Activated CD8-positive, alpha-beta memory T cell treated with anti-CD3 and anti-CD28 coated beads for 4 hours (primary cell): ENCODE data around the gene FAF1.

ENCODE experiments used
- DNase-seq, 2 donors: peaks; one replicate each; pipeline ENCODE4 v3.0.0-alpha.2; 2020; ENCODE audit warnings: low read depth in 2 of 2

FAF1 gene

DNA sequence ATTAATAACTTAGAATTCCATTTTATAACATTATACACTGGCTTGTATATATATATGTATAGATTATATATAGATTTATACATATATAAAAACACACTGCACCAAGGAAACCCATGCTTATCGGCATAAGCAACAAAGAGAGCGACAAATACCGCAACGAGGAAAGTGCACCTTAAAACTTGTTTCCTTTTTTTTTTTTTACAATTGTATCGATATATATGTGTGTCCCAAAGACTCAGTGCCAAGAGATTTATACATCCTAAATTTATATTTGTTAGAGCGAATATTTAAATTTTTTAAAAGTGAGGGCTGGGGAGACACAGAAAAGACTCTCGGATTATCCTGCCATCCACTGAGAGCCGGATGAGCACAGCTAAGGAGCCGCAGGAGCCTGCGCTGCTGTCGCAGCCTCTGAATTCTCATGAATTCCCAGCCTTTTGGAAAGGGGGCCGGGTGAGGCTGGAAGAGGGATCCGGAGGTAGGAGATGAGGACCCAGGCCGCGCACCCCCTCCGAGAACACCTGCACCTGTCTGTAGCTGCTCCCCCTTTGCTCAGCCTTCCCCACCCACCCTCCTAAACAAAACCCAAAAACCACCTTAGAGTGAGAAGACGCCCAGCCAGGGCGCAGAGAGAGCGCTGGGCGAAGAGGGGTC is 542.0 kb downstream of the FAF1 start:
- DNase-seq = no peak

DNA sequence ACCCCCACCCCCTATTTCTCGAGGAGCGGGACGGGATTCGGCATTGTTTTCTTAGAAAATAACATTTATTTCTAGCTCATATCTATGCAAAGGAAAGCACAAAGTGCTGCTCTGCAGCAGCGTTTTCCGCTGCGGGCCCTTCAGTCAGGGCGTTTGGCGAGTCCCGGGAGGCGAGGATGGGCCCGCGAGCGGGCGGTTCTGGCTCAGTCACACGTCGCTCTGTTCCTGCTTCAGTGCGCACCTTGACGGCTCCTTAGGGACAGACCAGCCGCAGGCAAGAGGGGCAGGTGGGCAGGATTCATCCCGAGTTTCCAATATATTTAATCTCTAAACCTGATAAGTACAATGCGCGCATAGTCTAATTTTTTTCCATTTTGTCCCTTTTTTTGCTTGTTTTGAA is 542.6 kb downstream of the FAF1 start:
- no peak for DNase-seq

DNA sequence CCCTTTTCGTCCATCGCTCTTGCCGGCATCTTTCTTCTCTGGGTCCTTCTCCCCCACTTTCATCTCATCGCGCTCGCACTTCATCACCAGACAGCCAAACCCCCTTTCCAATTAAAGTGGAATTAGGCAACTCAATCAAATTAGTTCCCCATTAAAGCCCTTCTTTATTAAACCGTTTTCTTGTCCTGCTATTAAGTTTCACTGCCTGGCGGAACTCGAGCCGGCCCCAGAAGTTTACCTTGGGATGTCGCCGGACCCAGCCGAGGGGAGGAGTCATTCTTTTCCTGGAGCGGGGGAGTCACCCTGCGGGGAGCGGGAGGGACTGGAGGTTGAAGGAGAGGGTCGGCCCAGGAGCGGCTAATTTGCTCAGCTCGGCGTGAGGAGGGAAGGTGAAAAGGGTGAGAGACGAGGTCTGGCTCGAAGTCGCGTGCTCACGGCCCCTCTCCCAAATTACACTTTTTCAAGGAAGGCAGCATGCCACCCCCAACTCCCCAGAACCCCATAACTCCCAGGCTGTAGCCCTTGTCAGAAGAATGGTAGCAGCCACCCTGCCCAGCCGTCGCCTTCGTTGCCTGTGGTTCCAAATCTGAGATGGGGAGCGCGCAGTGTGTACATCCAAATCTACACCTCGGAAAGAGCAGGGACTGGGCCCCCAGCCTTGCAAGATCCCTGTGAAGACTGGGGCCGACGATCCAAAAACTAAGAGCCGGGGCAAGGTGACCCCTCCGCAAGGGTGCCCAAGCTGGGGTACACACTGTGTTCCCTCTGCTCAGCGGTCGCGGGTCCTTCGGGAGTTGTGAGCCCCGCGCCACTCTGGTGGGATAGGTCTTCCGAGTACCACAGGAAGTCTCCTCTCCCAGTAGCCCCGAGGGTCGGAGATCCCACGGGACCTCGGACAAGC is 543.3 kb downstream of the FAF1 start:
- DNase-seq = no peak

DNA sequence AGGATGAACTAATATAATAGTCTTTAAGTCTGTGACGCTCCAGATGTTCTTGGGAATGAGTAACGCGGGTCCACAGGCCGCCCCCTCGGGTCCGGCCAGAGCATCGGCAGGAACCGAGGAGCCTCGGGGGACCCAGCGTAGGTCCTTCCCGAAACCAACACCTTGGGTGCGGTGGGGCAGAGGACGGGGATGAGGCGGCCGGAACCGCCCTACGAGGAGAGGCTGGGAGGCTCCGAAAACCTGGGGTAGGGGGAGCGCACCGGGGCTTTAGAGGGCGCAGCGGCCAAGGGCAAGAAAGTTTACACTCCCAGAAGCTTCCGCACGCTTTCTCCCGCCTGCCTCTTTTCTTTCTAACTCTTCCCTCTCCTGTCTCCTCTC is 543.9 kb downstream of the FAF1 start:
- DNase-seq = no peak

DNA sequence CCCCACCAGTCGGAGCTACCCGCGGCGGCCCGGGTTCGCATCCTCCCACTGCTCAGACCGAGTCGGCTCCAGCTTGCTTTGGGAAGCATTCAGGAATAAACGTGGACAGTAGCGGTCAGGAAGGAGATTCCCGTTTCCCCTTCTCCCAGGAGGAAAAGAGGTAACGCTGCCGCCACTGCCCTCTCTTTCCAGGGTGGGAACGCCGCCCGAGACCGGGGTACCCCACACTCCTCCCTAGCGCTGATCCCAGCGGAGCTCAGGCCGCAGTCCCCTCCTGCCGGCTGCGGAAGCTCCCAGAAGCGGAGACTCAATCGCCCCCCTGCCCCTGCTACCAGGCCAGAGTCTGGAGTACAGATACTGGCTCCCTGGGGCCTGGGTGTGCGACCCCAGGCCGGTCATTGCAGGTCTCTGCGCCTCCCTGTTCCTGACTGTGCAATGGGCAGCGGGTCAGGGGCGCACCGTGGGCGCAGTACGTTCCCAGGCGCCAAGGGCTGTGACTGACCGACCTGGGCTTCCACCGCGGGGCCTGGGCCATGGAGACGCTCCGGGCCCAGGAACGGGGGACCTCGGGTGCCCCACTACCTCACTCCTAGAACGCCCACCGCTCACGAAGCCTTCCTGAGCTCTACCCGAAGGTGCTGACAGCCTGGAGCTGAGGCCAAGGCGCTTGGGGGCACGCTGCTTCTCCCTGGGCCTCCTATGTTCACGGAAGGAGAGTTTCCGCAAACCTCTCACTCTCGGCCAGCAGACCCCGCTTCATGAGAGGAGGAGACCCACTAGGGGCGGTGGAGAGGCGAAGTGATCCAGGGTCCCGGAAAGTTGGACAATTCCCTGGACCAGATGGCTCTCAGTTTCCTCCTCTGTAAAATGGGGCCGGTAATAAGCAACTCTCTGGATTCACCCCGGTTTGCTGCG is 544.6 kb downstream of the FAF1 start:
- no peak for DNase-seq

DNA sequence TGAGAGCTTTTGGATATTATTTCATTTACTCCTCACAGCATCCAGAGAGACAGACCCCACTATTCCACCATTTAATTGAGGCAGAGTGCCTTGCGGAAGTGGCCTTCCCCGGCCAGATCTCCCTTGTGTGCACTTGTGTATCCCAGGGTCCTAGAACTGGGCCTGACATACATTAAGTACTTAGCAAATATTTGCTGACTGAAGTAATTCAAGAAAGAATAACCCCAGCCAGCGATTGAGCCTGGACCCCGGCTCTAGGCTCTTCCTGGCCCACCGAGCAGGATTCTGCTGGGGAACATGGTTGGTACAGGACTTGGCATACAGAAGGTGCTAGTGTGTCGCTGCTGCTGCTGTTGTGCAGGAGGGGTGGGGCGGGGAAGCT is 545.2 kb downstream of the FAF1 start:
- DNase-seq = no peak

DNA sequence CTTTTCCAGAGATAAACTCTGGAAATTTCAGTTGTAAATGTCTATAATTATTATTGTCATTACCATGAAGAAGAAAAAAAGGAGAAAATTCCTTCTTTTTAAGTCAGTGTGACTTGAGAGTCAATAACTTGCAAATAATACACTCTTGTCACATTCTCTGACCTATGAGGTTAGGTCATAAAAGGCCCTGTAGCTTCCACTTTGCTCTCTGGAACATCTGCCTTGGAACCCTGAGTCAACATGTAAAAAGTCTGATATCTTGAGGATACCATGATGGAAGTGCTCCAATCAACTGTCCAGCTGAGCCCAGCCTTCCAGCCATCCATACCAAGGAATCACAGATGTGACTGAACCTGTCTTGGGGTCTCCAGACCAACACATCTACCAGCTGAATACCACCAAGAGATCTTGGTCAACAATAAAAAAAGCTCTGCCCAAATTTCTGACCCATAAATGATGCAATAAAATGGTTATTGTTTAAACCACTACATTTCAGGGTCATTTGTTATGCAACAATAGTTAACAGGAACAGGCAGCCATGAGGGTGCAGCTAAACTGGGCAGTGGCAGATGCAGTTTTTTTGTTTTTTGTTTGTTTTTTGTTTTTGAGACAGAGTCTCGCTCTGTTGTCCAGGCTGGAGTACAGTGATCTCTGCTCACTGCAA is 547.1 kb downstream of the FAF1 start:
- DNase-seq = no peak

DNA sequence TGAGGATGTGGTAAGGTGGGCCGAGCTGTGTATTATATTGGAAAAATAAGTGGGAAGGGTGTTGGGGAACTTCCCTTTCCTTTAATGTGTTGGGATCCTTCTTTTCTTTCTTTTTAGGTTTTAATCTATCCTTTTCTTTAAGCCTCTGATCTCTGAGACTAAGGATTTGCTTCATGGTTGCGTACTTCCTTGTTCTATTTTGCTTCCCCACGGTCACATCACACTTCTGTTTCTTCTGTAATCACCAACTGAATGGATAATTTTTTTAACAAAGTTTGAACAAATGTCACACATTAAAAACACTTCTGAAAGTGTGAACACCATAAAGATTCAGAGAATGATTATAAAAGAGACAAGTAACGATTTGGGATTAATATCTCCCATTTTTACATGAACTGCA is 554.3 kb downstream of the FAF1 start:
- DNase-seq = no peak

DNA sequence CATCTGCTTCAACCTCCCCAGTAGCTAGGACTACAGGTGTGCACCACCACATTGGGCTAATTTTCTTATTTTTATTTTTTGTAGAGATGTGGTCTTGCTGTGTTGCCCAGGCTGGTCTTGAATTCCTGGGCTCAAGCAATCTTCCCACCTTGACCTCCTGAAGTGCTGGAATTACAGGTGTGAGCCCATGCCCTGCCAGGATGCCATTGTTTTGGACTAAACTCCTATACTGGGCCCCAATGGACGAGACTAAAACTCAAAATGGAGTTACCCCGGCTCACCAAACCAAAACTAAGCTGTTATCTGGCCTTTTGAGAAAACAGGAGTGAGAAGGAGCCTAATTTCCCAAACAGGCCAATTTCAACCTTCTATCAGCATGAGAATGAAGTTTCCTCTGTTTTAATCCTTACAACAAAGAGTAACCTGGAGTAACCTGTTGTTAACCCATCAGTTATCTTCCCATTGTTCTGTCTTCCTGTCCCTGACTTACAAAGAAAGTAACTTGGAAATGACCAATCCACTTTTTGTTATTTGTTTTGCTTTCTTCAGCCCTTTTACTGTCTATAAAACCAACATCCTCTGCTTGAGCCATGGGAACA is 566.4 kb downstream of the FAF1 start:
- DNase-seq = no peak
